ENCODE data around the gene HOXB4. TPM values are rescaled to one million over a fixed set of nuclear protein-coding genes. Genes with fewer than 3 reads are reported as not detected.

The HOXB4 gene
- total RNA-seq, 2 donors from 2014 or later = 0.41 to 1.1 TPM

DNA sequence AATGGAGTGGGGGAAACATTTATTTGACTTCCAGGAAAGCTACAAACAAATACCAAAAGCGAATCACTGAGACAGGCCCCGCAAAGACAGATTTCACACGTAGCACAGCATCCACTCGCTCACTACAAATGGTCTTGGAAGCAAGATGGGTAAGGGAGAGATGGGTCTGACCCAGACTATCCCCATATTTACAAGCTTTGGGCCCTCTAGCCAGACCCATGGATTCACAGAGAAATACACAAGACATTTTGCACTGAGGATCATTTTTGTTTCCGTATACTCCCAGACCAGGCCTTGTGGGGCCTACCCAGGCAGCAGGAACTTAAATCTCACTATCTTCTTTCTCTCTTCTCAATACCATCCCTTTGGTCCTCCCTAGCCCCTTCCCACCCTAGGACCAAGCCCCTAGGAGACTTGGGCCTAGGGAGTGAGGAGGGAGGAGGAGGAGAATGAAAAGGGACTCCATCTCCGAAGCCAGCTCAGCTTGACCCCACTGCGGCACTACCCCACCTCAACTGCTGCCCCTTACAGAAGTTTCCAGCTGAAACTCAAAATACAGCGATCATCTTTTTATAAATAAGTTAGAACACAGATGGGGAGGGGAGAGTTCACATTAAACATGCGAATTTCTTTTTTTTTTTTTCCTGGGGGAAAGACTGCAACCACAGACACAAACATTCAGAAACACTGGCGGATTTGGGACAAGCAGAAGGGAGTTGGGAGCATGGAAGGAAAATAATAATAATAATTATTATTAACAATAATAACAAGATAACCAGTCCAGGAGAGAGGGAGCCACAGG lies 13.3 kb upstream of the HOXB4 start:
- Histone ChIP-seq H3K4me3 (no peak overlapping the region), H3K27ac (no peak overlapping the region), H3K9me3 (no peaks in the 10 kb centered on the region), H3K36me3 (no peaks in the 10 kb centered on the region), H3K27me3 (replicated peaks; ENCODE audit: insufficient read depth) (peaks cover 34% of the 10 kb centered on the region), H3K4me1 (replicated peaks) (no peaks in the 10 kb centered on the region)
- no peak for DNase-seq (ENCODE audit: low spot score)
- WGBS = 89% methylated on average over 10 of the region's 10 CpGs
- TF ChIP-seq, protein P1, sequence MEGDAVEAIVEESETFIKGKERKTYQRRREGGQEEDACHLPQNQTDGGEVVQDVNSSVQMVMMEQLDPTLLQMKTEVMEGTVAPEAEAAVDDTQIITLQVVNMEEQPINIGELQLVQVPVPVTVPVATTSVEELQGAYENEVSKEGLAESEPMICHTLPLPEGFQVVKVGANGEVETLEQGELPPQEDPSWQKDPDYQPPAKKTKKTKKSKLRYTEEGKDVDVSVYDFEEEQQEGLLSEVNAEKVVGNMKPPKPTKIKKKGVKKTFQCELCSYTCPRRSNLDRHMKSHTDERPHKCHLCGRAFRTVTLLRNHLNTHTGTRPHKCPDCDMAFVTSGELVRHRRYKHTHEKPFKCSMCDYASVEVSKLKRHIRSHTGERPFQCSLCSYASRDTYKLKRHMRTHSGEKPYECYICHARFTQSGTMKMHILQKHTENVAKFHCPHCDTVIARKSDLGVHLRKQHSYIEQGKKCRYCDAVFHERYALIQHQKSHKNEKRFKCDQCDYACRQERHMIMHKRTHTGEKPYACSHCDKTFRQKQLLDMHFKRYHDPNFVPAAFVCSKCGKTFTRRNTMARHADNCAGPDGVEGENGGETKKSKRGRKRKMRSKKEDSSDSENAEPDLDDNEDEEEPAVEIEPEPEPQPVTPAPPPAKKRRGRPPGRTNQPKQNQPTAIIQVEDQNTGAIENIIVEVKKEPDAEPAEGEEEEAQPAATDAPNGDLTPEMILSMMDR (IDR thresholded peaks at IDR 0.05) = no peak
- TF ChIP-seq POLR2AphosphoS5 (IDR thresholded peaks at IDR 0.05) (no peak), POLR2A (IDR thresholded peaks at IDR 0.05) (no peak)
- intact Hi-C loops (cut with DNase I) = no loop called here

DNA sequence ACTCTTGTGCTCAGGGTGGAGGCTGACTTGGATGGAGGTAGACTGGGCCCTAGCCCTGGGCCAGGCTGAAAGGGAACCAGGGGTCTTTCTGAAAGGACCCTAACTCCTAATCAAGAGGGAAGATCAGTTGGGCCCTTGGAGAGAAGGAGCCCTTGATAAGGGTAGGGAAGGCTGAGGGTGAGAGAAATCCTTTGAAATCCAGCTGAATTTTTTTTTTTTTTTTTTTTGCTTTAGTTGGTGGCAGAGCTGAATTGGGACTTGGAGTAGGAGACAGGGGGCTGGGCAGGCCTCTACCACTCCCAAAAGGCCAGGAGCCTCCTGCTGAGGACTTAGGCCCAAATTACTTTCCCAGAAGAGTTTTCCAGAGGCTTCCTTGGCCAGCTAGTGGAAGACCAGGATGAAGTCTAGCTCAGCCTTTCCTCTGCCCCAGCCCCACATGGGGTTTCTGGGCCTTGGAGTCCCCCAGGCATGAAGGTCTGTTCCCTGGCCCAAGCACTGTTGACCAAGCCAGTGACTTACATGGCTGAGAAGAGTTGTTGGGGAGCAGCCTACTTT lies 12.5 kb upstream of the HOXB4 start:
- H3K27me3 ChIP-seq (replicated peaks; ENCODE audit: insufficient read depth) = peaks cover 34% of the 10 kb centered on the region
- no peak for DNase-seq (ENCODE audit: low spot score)
- H3K27ac ChIP-seq = no peak overlapping the region
- TF ChIP-seq POLR2AphosphoS5 (IDR thresholded peaks at IDR 0.05) = no peak
- TF ChIP-seq POLR2A (IDR thresholded peaks at IDR 0.05) = no peak
- TF ChIP-seq, protein P1 (IDR thresholded peaks at IDR 0.05) = no peak
- peaks cover 2% of the 10 kb centered on the region for H3K4me1 ChIP-seq (replicated peaks)
- no peaks in the 10 kb centered on the region for H3K36me3 ChIP-seq
- intact Hi-C loops (cut with DNase I) = no loop called here
- no peak overlapping the region for H3K4me3 ChIP-seq
- no peaks in the 10 kb centered on the region for H3K9me3 ChIP-seq

DNA sequence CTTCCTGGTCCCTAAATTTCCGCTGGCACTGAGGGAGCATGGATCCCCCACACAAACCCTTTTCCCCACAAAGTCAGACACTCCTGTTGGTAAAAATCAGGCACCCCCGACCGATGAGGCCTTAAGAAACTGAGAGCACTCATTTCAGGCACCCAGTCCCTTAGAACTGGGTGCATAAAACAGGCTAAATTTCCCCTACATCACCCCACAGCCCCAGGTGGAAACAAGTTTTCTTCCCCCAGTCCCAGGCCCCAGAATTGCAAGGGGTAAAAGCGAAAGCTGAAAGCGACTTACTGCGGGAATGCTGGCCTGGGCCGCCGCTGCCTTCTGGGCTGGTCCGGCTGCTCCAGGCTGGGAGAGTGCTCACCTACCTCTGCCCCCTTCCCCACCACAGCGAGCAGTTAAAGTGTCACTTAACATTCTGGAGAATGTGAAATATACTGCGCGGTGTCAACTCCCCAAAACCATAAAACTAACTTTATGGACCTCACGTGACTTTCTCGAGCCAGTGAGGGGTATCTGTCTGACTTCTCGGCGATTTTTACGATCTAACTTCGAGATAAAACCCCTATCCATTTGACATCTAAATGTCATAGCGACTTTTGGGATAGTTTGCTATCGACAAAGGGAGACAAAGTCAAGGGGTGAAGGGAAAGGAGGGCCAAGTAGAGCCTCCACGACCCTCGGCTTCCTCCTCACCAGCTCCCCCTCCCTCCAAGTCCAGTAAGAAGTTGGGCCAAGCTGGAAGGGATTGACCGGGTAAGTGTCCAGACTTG lies 11.9 kb upstream of the HOXB4 start, which contains the start of gene HOXB3:
Gene HOXB3 (minus strand): TSS at position 411 of the 776 bp plus-strand sequence. CDS start 37,767 bp downstream, outside the sequence.
- Histone ChIP-seq H3K27me3 (replicated peaks; ENCODE audit: insufficient read depth) (peaks cover 34% of the 10 kb centered on the region), H3K36me3 (no peaks in the 10 kb centered on the region), H3K4me1 (replicated peaks) (peaks cover 4% of the 10 kb centered on the region), H3K4me3 (no peak within 1 kb of the TSS), H3K9me3 (no peaks in the 10 kb centered on the region), H3K27ac (no peak within 1 kb of the TSS)
- WGBS = 60% methylated on average over 23 of the region's 23 CpGs
- no peak for TF ChIP-seq POLR2A (IDR thresholded peaks at IDR 0.05)
- TF ChIP-seq, protein P1 (IDR thresholded peaks at IDR 0.05) = no peak
- TF ChIP-seq POLR2AphosphoS5 (IDR thresholded peaks at IDR 0.05) = no peak
- no peak for DNase-seq (ENCODE audit: low spot score)
- intact Hi-C loops (cut with DNase I) = no loop called here

DNA sequence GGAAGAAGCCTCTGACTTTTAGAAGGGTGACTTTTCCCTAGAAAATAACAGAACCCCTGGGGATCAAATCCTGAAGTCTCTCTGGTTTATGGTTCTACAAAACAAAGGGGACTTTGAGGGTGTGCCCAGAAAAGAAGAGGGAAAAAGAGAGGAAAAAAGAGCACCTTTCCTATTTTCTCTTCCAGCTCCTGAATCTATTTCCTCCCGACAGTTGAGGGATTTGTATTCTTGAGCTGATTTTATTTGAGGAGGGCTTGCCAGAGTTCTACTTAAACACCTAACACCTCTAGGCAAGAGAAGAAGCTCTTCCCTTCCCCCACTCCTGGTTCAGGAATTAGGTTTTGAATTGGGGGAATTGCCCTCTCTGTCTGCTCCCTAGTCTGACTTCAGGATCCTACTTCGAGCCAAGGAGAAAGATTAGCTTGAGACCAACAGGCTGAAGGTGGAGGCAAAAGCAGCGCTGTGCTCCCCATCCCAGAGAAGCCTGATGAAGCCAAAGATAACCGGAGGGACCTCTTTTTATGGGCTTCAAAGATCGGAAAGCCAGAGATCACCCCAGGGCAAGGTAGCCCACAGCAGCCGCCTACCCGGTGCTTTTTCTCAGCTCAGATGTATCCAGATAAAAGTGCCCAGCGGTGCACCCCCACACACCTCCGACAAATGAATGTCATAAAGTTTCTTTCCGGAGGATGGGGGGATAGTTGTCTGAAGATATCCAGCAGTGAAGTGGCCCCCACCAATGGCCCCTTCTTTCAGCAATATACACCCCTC lies 11.1 kb upstream of the HOXB4 start:
- DNase-seq (ENCODE audit: low spot score) = no peak
- H3K27me3 ChIP-seq (replicated peaks; ENCODE audit: insufficient read depth) = peaks cover 27% of the 10 kb centered on the region
- intact Hi-C loops (cut with DNase I) = no loop called here
- H3K27ac ChIP-seq = no peak overlapping the region
- no peaks in the 10 kb centered on the region for H3K36me3 ChIP-seq
- H3K4me3 ChIP-seq = no peak overlapping the region
- no peaks in the 10 kb centered on the region for H3K9me3 ChIP-seq
- H3K4me1 ChIP-seq (replicated peaks) = peaks cover 4% of the 10 kb centered on the region
- no peak for TF ChIP-seq POLR2A (IDR thresholded peaks at IDR 0.05)
- TF ChIP-seq, protein P1 (IDR thresholded peaks at IDR 0.05) = no peak
- no peak for TF ChIP-seq POLR2AphosphoS5 (IDR thresholded peaks at IDR 0.05)
- WGBS = 36% methylated on average over 10 of the region's 10 CpGs

Data from prostate gland (tissue), 2 donors.